ENCODE results near the gene ZBTB12.

ZBTB12 gene

GRCh38 chr6:31892821-31893220, 9.1 kb downstream of the ZBTB12 start:
- Histone ChIP-seq H3K9ac (ENCODE audit: low read length) (no peak overlapping the region), H3K27me3 (replicated peaks; ENCODE audit: control insufficient read depth, insufficient read depth, low read length) (no peaks in the 10 kb centered on the region), H3K9me3 (ENCODE audit: control insufficient read depth, low read length) (no peaks in the 10 kb centered on the region), H3K36me3 (ENCODE audit: control insufficient read depth, insufficient read depth, low read length, severe bottlenecking) (peaks cover 46% of the 10 kb centered on the region), H3K4me1 (ENCODE audit: control insufficient read depth, insufficient read depth, low read length) (peaks cover 8% of the 10 kb centered on the region), H3K4me3 (ENCODE audit: low read length) (no peak overlapping the region)
- no peak for DNase-seq (ENCODE audit: low read depth)

- H3K4me3 ChIP-seq (ENCODE audit: low read length) = no peak overlapping the region
- peaks cover 5% of the 10 kb centered on the region for H3K4me1 ChIP-seq (ENCODE audit: control insufficient read depth, insufficient read depth, low read length)
- H3K9me3 ChIP-seq (ENCODE audit: control insufficient read depth, low read length) = no peaks in the 10 kb centered on the region
- no peaks in the 10 kb centered on the region for H3K27me3 ChIP-seq (replicated peaks; ENCODE audit: control insufficient read depth, insufficient read depth, low read length)
- H3K36me3 ChIP-seq (ENCODE audit: control insufficient read depth, insufficient read depth, low read length, severe bottlenecking) = peaks cover 67% of the 10 kb centered on the region
- DNase-seq (ENCODE audit: low read depth) = no peak
- H3K9ac ChIP-seq (ENCODE audit: low read length) = no peak overlapping the region
These were observed 12.4 kb downstream of the ZBTB12 start for GRCh38 chr6:31889331-31889972.

- H3K4me3 ChIP-seq (ENCODE audit: low read length) = no peak overlapping the region
- H3K4me1 ChIP-seq (ENCODE audit: control insufficient read depth, insufficient read depth, low read length) = peaks cover 5% of the 10 kb centered on the region
- peaks cover 73% of the 10 kb centered on the region for H3K36me3 ChIP-seq (ENCODE audit: control insufficient read depth, insufficient read depth, low read length, severe bottlenecking)
- no peaks in the 10 kb centered on the region for H3K27me3 ChIP-seq (replicated peaks; ENCODE audit: control insufficient read depth, insufficient read depth, low read length)
- H3K9ac ChIP-seq (ENCODE audit: low read length) = no peak overlapping the region
- DNase-seq (ENCODE audit: low read depth) = peak; percentile 68
- H3K9me3 ChIP-seq (ENCODE audit: control insufficient read depth, low read length) = no peaks in the 10 kb centered on the region
These were observed 13.3 kb downstream of the ZBTB12 start for GRCh38 chr6:31888276-31889258.

GRCh38 chr6:31887173-31888007, 14.5 kb downstream of the ZBTB12 start:
- DNase-seq (ENCODE audit: low read depth) = no peak
- Histone ChIP-seq H3K36me3 (ENCODE audit: control insufficient read depth, insufficient read depth, low read length, severe bottlenecking) (peaks cover 74% of the 10 kb centered on the region), H3K4me1 (ENCODE audit: control insufficient read depth, insufficient read depth, low read length) (no peaks in the 10 kb centered on the region), H3K27me3 (replicated peaks; ENCODE audit: control insufficient read depth, insufficient read depth, low read length) (no peaks in the 10 kb centered on the region), H3K9me3 (ENCODE audit: control insufficient read depth, low read length) (no peaks in the 10 kb centered on the region), H3K4me3 (ENCODE audit: low read length) (no peak overlapping the region), H3K9ac (ENCODE audit: low read length) (no peak overlapping the region)

GRCh38 chr6:31886541-31886991, 15.3 kb downstream of the ZBTB12 start:
- Histone ChIP-seq H3K4me3 (ENCODE audit: low read length) (no peak overlapping the region), H3K4me1 (ENCODE audit: control insufficient read depth, insufficient read depth, low read length) (no peaks in the 10 kb centered on the region), H3K36me3 (ENCODE audit: control insufficient read depth, insufficient read depth, low read length, severe bottlenecking) (peaks cover 70% of the 10 kb centered on the region), H3K9me3 (ENCODE audit: control insufficient read depth, low read length) (no peaks in the 10 kb centered on the region), H3K9ac (ENCODE audit: low read length) (no peak overlapping the region), H3K27me3 (replicated peaks; ENCODE audit: control insufficient read depth, insufficient read depth, low read length) (no peaks in the 10 kb centered on the region)
- no peak for DNase-seq (ENCODE audit: low read depth)

GRCh38 chr6:31884528-31885035, 17.3 kb downstream of the ZBTB12 start:
- no peaks in the 10 kb centered on the region for H3K27me3 ChIP-seq (replicated peaks; ENCODE audit: control insufficient read depth, insufficient read depth, low read length)
- peaks cover 81% of the 10 kb centered on the region for H3K36me3 ChIP-seq (ENCODE audit: control insufficient read depth, insufficient read depth, low read length, severe bottlenecking)
- no peak overlapping the region for H3K4me3 ChIP-seq (ENCODE audit: low read length)
- H3K9me3 ChIP-seq (ENCODE audit: control insufficient read depth, low read length) = no peaks in the 10 kb centered on the region
- DNase-seq (ENCODE audit: low read depth) = no peak
- no peaks in the 10 kb centered on the region for H3K4me1 ChIP-seq (ENCODE audit: control insufficient read depth, insufficient read depth, low read length)
- no peak overlapping the region for H3K9ac ChIP-seq (ENCODE audit: low read length)

GRCh38 chr6:31883676-31884075, 18.2 kb downstream of the ZBTB12 start:
- Histone ChIP-seq H3K36me3 (ENCODE audit: control insufficient read depth, insufficient read depth, low read length, severe bottlenecking) (peaks cover 79% of the 10 kb centered on the region), H3K27me3 (replicated peaks; ENCODE audit: control insufficient read depth, insufficient read depth, low read length) (no peaks in the 10 kb centered on the region), H3K9ac (ENCODE audit: low read length) (no peak overlapping the region), H3K4me3 (ENCODE audit: low read length) (no peak overlapping the region), H3K4me1 (ENCODE audit: control insufficient read depth, insufficient read depth, low read length) (no peaks in the 10 kb centered on the region), H3K9me3 (ENCODE audit: control insufficient read depth, low read length) (no peaks in the 10 kb centered on the region)
- DNase-seq (ENCODE audit: low read depth) = no peak

- Histone ChIP-seq H3K9me3 (ENCODE audit: control insufficient read depth, low read length) (no peaks in the 10 kb centered on the region), H3K4me1 (ENCODE audit: control insufficient read depth, insufficient read depth, low read length) (no peaks in the 10 kb centered on the region), H3K27me3 (replicated peaks; ENCODE audit: control insufficient read depth, insufficient read depth, low read length) (no peaks in the 10 kb centered on the region), H3K9ac (ENCODE audit: low read length) (no peak overlapping the region), H3K36me3 (ENCODE audit: control insufficient read depth, insufficient read depth, low read length, severe bottlenecking) (peaks cover 68% of the 10 kb centered on the region), H3K4me3 (ENCODE audit: low read length) (no peak overlapping the region)
- no peak for DNase-seq (ENCODE audit: low read depth)
These were observed 19.5 kb downstream of the ZBTB12 start for GRCh38 chr6:31882344-31882743.

GRCh38 chr6:31881136-31881859, 20.6 kb downstream of the ZBTB12 start:
- Histone ChIP-seq H3K36me3 (ENCODE audit: control insufficient read depth, insufficient read depth, low read length, severe bottlenecking) (peaks cover 57% of the 10 kb centered on the region), H3K4me1 (ENCODE audit: control insufficient read depth, insufficient read depth, low read length) (no peaks in the 10 kb centered on the region), H3K27me3 (replicated peaks; ENCODE audit: control insufficient read depth, insufficient read depth, low read length) (no peaks in the 10 kb centered on the region), H3K9ac (ENCODE audit: low read length) (no peak overlapping the region), H3K4me3 (ENCODE audit: low read length) (no peak overlapping the region), H3K9me3 (ENCODE audit: control insufficient read depth, low read length) (no peaks in the 10 kb centered on the region)
- DNase-seq (ENCODE audit: low read depth) = no peak

- Histone ChIP-seq H3K4me1 (ENCODE audit: control insufficient read depth, insufficient read depth, low read length) (no peaks in the 10 kb centered on the region), H3K36me3 (ENCODE audit: control insufficient read depth, insufficient read depth, low read length, severe bottlenecking) (peaks cover 52% of the 10 kb centered on the region), H3K9me3 (ENCODE audit: control insufficient read depth, low read length) (no peaks in the 10 kb centered on the region), H3K9ac (ENCODE audit: low read length) (no peak overlapping the region), H3K4me3 (ENCODE audit: low read length) (no peak overlapping the region), H3K27me3 (replicated peaks; ENCODE audit: control insufficient read depth, insufficient read depth, low read length) (no peaks in the 10 kb centered on the region)
- no peak for DNase-seq (ENCODE audit: low read depth)
These were observed 21.3 kb downstream of the ZBTB12 start for GRCh38 chr6:31880616-31881015.
